M059J (cell line): Measurements from ENCODE around the gene ITFG2. TPM values are rescaled to one million over a fixed set of nuclear protein-coding genes. Genes with fewer than 3 reads are reported as not detected.
"Not testable (repeated sequence)": the region's sequence is repeated elsewhere in the genome, so short reads cannot be mapped to it uniquely, and the experiment has no call there.

ENCODE experiments used
- DNase-seq: peaks from one replicate; pipeline ENCODE4 v3.0.0-alpha.2; 2012; ENCODE audit warnings: low read depth
- total RNA-seq: library from RNA; depleted of rRNA; stranded (reverse); fragments of >200 nt; shearing (Covaris generic); gene quantifications from 2 replicates; pipeline ENCODE4 v1.2.3, GENCODE V29; 2014; rRNA removed

The ITFG2 gene
- 9.1 and 13.8 TPM in 2 replicates for total RNA-seq

DNA sequence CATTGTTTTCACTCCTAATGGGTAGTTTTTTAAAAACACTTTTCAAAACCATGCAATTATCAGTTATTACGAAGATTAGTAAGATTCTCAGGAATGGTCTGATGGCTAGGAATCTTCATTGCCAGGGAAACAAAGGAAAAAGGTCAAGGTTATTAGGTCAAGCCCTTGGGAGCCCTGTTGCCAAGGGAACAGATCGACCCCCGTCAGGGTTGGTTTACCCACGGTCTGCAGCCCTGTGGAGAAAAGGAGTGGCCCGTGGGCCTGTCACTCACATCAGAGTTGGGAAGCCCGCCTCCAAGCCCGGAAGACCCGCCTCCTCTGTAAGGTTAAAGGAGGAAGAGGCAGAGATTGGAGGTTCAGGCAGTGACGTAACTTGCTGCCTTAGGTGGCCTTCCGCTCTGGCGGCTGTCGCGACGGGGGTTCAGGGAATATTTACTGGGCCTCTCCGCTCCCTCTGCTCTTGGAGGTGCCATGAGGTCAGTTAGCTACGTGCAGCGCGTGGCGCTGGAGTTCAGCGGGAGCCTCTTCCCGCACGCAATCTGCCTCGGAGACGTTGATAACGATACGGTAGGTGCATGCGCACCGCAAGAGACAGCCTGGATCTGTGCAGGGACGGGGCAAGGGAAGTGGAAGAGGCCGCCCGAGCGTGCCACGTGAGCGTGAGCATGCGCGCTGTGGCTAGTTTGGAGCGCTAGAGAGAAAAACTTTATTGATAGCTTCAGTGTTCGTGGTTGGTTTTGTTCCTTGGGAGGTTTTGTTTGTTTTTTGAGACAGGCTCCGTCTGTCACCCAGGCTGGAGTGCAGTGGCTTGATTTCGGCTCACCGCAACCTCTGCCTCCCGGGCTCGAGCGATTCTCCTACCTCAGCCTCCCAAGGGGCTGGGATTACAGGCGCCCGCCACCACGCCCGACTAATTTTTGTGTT is at the start of gene ITFG2:
ITFG2 (plus strand) TSS at position 379 of the 924 bp plus-strand sequence; CDS start at position 472, 93 bp downstream.
- peak; percentile 98 for DNase-seq

DNA sequence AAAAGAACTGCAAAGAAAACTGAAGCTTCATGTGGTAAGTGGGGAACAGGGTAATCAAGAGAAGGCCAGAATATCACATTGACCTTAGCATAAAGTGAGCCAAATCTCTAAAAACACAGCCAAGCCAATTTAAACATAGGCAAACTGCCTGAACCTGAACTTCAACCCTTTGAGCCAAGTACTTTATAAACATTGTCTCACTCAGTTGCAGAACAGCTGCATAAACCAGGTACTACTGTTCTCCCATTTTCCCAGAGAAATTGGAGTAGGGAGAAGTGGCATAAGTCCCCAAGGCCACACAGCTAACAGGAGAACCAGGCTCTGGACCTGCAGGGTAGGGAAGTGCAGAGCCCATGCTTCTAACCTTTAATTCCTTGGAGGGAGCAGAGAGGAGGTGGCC is 48.1 kb upstream of the ITFG2 start:
- no peak for DNase-seq

DNA sequence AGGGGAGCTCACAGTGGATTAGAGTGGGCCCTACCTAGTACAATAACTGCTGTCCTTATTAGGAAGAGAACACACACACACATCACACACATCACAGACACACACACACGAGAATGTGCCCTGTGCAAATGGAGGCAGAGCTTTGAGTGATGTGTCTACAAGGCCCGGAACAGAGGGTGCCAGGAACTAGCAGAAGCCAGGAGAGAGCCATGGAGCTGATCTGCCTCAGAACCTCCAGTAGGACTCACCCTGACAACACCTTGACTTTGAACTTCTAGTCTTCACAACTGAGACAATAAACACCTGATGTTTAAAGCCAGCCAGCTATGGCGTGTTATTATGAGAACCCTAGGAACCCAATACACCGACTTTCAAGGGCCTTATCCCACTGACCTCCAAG is 47.4 kb upstream of the ITFG2 start:
- no peak for DNase-seq

DNA sequence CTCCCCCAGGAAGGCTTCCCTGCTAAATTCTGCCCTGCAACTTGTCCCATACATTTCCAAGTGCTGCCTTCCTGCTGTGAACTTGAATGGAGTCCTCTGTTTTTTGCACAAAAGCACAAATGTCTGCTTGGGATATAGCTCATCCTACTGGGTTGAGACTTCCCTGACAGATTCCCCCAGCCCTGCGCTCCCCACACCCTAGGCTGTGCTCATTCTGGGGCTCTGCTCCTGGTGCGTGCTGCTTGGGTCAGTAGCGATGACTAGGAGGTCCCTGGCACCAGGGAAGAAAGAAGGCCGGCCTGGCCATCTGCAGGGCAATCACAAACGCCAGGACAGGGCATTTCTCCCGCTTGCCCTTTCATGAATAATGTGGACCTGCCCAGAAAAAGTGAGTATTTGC is 46.9 kb upstream of the ITFG2 start:
- no peak for DNase-seq

DNA sequence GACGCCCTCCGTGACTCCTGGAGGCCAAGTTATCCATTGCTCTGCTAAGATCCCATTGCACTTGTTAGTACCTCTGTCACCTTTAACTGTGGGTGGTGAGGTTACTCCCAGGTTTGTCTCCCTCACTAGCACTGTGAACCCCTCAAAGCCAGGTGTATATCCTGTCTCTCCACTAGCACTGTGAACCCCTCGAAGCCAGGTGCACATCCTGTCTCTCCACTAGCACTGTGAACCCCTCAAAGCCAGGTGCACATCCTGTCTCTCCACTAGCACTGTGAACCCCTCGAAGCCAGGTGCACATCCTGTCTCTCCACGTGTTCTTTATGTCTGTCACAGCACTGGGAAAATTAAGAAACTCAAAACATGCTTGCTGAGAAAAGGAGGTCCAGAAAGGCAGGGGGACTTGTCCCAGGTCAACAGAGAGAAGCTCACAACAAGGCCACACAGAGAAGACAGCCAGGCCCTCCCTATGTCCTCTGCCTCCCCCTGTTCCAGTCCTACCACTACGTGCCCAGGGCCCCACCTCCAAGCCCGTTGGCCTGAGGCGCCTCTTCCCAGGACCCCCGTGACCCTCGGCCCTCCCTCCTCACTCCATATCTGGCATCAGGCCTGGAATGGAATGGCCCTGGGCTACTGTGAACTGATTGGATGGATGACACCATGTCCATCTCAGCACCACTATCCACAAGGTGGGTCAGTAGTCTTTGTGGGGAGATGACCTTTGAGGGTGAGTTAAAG is 44.1 kb upstream of the ITFG2 start:
- DNase-seq: no peak

DNA sequence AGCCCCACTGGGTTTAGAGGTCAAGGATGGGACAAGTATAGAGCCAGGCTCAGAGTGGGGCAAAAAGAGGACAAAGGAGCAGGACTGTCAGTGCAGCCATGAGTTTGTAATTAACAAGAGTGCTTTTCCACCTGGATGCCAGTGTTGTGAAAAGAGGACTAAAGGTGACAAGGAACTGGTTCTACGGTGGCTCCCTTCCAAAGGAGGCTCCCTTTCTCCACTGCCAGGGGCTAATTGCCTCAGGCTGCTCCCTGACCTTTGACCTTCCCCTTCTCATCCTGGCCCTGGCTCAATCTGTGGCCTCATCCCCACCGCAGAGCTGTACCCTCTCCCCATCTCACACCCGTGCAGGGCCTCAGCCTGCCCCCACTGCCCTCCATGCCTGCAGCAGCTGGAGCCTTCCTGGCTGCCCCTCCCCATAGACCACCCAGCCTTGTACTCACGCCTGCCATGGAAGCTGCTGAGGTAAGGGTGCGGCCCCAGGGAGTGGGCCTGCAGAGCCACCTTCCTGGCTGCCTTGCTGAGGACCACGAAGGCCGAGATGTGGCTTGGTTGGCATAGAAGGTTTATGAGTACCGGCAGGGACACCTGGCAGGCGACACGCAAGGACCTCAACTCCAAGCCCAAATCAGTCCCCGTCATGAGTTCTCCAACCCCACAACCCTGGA is 42.5 kb upstream of the ITFG2 start:
- DNase-seq: no peak

DNA sequence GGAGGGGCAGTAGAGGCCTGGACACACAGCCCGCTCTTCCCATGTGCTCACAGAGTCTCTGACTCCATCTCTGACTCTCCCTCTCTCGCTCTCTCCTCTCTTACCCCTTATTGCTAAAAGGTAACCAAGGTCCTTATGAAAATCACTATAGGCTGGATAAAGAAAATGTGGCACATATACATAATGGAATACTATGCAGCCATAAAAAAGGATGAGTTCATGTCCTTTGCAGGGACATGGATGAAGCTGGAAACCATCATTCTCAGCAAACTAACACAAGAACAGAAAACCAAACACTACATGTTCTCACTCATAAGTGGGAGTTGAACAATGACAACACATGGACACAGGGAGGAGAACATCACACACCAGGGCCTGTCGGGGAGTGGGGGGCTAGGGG is 41.9 kb upstream of the ITFG2 start:
- not testable (repeated sequence) for DNase-seq

DNA sequence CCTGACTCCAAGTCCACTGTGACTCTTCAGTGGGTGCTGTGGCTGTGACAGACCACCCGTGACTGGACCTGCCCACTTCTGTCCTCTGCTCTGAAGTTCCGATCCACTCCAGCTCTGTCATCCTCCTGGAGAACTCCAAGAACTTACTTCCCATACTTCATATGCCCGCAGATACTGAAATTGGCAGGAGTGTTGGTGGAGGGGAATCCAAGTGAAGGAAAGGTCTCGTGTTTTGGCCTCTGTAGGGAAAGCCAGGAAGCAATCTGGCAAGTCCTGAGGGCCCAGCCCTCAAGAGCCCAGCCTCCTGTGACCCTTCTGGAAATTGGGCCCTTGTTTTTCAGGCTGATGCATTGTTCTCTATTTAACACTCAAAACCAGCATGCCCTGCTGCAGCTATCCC is 40.1 kb upstream of the ITFG2 start:
- DNase-seq: no peak

DNA sequence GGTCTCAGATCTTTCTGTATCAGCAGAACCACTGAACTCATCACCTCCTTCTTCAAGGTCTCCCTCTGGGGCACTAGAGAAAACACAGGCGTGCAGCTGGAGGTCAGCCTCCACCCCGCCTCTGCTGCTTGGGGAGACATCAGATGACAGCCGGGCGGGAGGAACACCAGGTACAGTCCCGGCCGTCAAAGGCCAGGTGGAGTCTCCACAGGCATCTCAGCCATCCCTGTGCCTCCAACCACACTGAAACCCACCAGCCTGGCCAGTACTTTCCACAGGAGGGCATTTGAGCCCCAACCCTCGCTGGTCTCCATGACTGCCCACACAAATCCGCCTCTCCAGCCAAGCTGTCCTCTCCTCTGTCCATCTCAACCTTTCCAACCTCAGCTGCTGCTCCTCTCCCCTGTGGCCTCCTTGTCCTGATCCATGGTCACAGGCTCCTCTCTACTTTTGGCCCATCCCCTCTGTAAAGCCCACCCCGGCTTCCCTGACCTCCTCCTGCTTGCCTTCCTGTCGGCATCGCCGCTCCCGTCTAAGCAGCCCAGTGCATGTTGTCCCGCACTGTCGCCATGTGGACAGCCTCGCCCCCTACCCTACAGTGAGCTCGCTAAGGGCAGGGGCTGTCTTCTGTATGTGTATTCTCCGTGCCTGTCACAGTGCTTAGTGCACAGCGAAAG is 39.1 kb upstream of the ITFG2 start:
- no peak for DNase-seq

DNA sequence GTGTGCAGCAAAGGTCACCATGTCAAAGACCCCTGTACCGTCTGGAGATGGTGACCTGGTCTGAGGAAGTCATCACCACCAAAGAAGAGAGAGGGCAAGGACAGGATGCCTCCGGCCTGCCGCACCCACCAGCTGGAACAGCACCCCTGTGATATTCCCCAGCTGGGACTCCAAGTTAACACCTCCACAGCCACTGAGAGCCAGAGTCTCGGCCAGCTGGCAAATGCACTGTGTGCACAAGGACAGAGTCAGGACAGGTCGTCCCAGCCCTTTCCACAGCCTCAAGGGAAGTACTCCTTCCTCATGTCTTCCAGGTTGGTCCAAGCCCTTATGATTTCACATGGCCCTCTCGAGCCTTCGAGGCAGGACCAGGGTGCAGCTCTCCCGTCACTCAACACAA is 37.0 kb upstream of the ITFG2 start:
- no peak for DNase-seq

DNA sequence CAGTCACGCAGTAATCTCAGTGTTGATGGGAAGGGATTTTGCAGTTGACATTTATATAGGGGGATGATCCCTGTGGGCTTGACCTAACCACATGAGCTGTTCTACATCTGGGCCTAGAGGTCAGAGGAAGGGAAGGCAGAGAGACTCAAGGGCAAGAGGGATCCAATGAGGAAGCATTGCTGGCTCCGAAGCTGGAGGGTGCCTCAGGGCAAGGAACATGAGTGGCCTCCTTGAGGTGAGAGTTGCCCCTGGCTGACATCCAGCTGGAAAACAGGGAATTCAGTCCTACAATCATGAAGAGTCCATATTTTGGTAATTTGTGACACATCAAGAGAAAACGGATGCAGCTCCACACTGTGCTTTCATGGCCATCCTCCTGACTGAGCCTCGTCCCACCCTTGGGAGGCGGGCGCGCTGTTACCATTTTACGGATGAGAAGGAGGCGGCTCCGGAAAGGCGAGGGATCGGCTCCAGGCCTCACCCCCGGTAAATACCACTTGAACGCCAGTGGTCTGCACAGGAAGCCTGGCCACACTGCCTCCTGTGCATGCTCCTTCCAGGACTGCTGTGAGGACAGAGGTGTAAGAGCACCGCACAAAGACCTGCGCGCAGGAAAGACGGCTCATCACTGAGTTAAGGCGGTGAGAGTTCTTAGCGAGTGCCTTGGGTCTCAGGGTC is 36.2 kb upstream of the ITFG2 start:
- no peak for DNase-seq

DNA sequence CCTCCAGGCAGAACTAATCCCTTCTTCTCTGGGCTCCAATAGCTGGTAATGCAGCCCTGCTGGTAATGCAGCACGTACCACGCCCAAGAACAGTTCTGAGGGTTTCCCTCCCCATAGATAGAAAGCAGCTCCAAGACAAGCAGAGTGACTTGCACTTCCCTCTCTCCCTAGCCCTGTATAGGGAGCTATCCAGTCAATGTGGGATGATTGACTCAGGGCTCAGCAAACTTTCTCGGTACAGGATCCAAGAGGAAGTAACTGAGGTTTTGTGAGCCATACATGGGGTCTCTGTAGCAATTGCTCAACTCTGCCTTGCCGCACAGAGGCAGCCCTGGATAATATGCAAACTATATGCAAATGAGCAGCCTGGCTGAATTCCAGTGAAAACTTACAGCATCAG is 33.2 kb upstream of the ITFG2 start:
- no peak for DNase-seq

DNA sequence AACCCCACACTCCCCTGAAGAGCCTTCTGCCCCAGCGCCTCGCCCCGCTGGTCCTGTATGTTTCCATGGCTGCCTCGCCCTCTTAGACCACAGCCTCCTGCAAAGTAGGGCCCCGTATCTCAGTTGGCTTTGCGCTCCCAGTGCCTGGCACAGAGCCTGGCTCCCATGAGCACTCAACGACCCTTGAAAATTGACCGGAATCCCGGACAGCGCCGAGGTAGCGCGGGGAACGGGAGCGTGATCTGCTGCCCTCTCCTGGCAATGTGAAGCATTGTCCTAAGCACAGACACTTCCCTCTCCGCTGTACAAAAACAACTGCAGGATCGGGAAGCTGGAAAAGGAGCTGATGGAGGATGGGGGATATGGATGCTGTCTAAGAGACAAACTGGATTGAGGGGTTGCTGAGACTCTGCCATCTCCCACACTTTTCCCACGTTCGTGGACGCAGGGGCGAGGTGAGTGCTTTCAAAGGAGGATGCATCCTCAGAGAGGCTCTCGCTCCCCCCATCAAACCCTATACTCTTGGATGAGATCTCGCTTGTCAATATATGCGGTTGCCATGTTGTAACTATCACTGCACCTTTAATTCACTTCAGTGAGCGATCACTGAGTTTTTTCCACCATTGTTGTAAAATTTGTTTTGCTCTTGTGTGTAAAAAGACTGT is 28.4 kb upstream of the ITFG2 start:
- peak; percentile 34 for DNase-seq

DNA sequence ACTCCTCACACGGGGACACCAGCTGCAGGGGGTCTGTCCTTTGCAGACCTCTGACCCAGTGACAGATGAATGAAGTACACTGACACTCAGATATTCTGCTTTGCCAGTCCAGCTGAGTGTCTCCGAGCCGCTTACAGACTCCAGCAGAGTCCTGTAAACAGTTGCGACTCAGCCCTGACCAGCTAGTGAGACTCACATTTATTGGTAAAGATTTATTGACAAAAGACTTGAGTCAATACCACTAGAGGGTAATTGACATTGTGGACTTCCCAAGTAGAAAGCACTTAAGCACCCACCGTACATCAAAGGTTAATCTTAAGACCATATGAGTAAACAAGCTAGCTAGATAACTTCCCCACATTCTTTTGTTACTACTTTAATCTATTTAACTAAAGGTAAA is 27.5 kb upstream of the ITFG2 start:
- no peak for DNase-seq

DNA sequence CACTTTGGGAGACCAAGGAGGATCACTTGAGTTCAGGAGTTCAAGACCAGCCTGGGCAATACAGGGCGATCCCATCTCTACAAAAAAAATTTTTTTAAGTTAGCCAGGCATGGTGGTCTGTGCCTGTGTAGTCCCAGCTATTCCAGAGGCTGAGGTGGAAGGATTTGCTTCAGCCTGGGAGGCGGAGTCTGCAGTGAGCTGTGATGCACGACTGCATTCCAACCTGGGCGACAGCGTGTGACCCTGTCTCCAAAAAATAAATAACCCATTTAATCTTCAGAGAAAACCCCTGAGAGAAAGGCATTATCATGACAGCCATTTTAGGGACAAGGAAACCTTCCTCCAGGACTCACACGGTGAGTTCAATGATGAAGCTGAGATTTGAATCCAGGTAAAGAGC is 21.4 kb upstream of the ITFG2 start:
- no peak for DNase-seq

DNA sequence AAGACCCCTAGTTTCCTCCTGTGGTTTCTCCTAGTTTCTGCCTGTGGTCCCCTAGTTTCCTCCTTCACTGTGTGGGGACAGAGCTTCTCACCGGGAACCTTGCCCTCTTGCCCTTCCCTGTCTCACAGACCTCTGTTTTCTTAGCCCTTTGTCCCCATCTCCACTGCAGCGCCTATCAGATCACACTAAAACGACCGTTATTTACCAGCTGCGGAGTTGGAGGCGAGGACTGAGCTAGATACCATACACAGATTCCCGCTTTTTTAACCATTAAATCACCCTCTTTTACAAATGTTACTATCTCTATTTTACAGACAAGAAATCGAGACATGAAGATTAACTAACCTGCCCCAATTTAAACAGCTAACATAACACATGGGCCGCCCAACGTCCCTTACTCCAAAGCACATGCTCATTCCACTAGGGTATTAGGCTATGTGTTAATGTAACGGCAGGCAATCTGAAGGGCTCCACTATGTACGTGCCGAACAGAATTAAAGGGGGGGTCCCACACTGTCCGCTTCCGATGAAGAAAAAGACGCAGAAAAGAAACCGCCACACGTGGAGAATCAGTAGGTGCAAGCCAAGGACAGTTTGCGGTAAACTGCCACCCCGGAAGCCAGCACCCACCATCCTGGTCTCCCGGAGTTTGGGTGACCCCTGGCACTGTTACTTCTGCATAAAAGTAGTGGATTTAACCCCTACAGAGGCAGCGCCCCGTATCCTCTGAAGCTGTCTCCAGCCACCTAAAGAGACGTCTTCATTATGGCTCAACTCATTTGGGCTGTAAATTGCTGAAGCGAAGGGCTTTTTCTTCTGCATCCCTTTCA is 19.6 kb upstream of the ITFG2 start:
- no peak for DNase-seq

DNA sequence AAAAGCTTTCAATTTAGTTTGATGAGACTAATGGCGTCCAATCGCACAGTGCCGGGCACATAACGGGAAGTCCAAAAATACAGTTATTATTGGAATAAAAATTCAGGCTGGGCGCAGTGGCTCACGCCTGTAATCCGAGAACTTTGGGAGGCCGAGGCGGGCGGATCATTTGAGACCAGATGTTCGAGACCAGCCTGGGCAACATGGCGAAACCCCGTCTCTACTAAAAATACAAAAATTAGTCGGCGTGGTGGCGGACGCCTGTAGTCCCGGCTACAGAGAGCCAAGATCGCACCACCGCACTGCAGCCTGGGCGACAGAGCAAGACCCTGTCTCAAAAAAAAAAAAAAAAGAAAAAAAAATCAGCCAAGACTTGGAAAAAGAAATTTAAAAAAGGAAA is 18.9 kb upstream of the ITFG2 start:
- no peak for DNase-seq

DNA sequence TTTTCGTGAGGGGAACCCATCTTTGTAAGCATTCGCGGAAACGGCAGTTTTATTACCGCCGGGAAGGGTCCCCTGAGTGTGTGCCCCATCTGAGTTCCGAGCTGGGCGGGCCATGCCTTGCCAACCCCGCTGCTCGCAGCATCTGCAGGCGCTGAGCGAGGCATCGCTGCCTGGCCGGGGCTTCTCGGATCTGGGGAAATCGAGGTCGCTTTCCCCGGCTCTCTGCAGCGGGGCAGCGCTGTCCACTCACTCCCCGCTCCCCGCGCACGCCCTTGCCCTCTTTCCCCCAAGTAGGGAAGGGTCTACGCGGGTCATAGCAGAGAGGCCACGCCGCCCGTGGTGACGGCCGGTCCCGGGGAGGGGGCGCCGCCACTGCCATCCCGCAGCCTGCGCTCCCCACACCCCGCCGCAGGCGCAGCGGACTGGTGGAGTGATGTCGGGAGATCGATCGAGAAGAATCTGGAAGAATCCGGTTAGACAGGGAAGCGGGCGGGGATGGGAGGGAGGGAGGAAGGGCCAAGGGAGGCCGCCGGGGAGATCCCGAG is 18.2 kb upstream of the ITFG2 start:
- no peak for DNase-seq

DNA sequence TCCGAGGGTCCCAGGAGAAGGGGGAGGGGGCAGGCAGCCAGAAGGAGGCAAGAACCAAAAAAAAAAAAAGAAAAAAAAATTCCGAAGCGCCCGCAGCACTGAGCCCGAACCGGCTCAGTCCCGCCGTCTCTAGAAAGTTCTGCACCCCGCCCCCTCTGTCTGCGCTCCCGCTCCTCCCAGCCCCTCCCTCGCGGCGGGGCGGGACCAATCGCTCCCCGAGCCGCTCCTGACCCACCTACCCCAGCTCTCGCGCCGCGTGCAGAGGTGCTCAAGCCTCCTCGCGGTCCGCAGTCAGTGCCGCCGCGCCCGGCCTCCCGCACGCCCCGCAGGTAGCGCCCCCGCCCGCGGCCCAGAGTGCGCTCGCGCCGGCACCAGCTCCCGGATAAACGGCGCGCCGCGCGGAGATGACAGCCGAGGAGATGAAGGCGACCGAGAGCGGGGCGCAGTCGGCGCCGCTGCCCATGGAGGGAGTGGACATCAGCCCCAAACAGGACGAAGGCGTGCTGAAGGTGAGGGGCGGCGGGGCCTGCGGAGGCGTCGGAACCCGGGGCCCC is 17.7 kb upstream of the ITFG2 start, which contains the start of gene FKBP4:
FKBP4 (plus strand) TSS at position 235 of the 554 bp plus-strand sequence; CDS start at position 405, 170 bp downstream.
- DNase-seq: peak; percentile 79
